SK-N-SH (cell line): ENCODE data around the gene BCAS3. TPM values are rescaled to one million over a fixed set of nuclear protein-coding genes. Genes with fewer than 3 reads are reported as not detected.

Source experiments
- CTCF ChIA-PET: fragments of 300-600, 350-600 bp; formaldehyde crosslinking; extraction: SDS; loops from one replicate; lab custom pipeline; 2021; lab: Yijun Ruan, JAX
- POLR2A ChIA-PET: fragments of 350-600 bp; sonication (Branson Sonifier 250); formaldehyde crosslinking; extraction: SDS; loops from one replicate; lab custom pipeline; 2020; ENCODE audit warnings: antibody characterized with exemption, inconsistent platforms; lab: Yijun Ruan, JAX
- DNase-seq: peaks from one replicate; pipeline ENCODE4 v3.0.0; 2012
- H2AFZ ChIP-seq: fragments of 200-600 bp; sonication (generic); 2 replicates; pipeline ENCODE4 v1.8.1; 2016; ENCODE audit warnings: antibody characterized with exemption, mild to moderate bottlenecking, low read depth
- H3F3A ChIP-seq: fragments of 200-600 bp; sonication (generic); replicated peaks from 2 replicates; pipeline ENCODE3; 2016; ENCODE audit warnings: antibody characterized with exemption, mild to moderate bottlenecking; ENCODE audit not compliant: insufficient read depth
- H3K27ac ChIP-seq, 2 experiments: fragments of 200-500 bp in 1 of 2; fragments of 200-600 bp in 1 of 2; sonication (Bioruptor generic) in 1 of 2; sonication (generic), shearing (Covaris generic) in 1 of 2; 2 replicates each; pipeline versions ENCODE4 v1.5.1 to v1.6.1; 2014 to 2016; ENCODE audit warnings: low read depth in 2 of 2, inconsistent platforms in 1 of 2, low read length in 1 of 2, mild to moderate bottlenecking in 1 of 2, mixed read lengths in 1 of 2
- H3K27me3 ChIP-seq: fragments of 200-600 bp; sonication (generic), shearing (Covaris generic); 2 replicates; pipeline ENCODE4 v1.6.1; 2016; ENCODE audit warnings: mixed run types; ENCODE audit not compliant: insufficient read depth
- H3K36me3 ChIP-seq, 2 experiments: fragments of 200-500 bp in 1 of 2; fragments of 200-600 bp in 1 of 2; sonication (Bioruptor generic) in 1 of 2; sonication (generic) in 1 of 2; replicated peaks in 1 of 2; 2 replicates each; pipeline versions ENCODE3 to v1.5.1; 2014 to 2016; ENCODE audit warnings: low read length in 1 of 2, mild to moderate bottlenecking in 1 of 2; ENCODE audit not compliant: insufficient read depth in 2 of 2, control insufficient read depth in 1 of 2
- H3K4me1 ChIP-seq, 2 experiments: fragments of 200-500 bp in 1 of 2; fragments of 200-600 bp in 1 of 2; sonication (Bioruptor generic) in 1 of 2; sonication (generic), shearing (Covaris generic) in 1 of 2; 2 replicates each; pipeline versions ENCODE4 v1.5.1 to v1.6.1; 2014 to 2016; ENCODE audit warnings: low read depth in 1 of 2, low read length in 1 of 2, mixed run types in 1 of 2; ENCODE audit not compliant: insufficient read depth in 2 of 2, control insufficient read depth in 1 of 2
- H3K4me2 ChIP-seq: fragments of 200-600 bp; sonication (generic), shearing (Covaris generic); 2 replicates; pipeline ENCODE4 v1.6.1; 2017; ENCODE audit warnings: mixed run types
- H3K4me3 ChIP-seq, 2 experiments: fragments of 200-500 bp in 1 of 2; fragments of 200-600 bp in 1 of 2; sonication (Bioruptor generic) in 1 of 2; sonication (generic), shearing (Covaris generic) in 1 of 2; 2 replicates each; pipeline versions ENCODE4 v1.5.1 to v1.8.1; 2014 to 2016; ENCODE audit warnings: low read depth in 2 of 2, inconsistent platforms in 1 of 2, low read length in 1 of 2, mild to moderate bottlenecking in 1 of 2, mixed read lengths in 1 of 2, moderate library complexity in 1 of 2
- H3K79me2 ChIP-seq: fragments of 200-600 bp; sonication (generic); 2 replicates; pipeline ENCODE4 v1.8.1; 2017; ENCODE audit warnings: mild to moderate bottlenecking; ENCODE audit not compliant: insufficient read depth
- H3K9ac ChIP-seq: fragments of 200-600 bp; sonication (generic); 2 replicates; pipeline ENCODE4 v1.6.1; 2017; ENCODE audit warnings: mixed run types
- H3K9me2 ChIP-seq: fragments of 200-600 bp; sonication (generic); 2 replicates; pipeline ENCODE4 v1.6.1; 2017; ENCODE audit warnings: mixed run types
- H3K9me3 ChIP-seq: fragments of 200-600 bp; sonication (generic); 2 replicates; pipeline ENCODE4 v1.6.1; 2017; ENCODE audit warnings: mixed run types, mild to moderate bottlenecking, moderate library complexity
- H4K20me1 ChIP-seq: fragments of 200-600 bp; sonication (generic); 2 replicates; pipeline ENCODE4 v1.6.1; 2017; ENCODE audit warnings: mild to moderate bottlenecking, mixed run types; ENCODE audit not compliant: insufficient read depth
- CHD2 ChIP-seq: fragments of 150-350 bp; IDR thresholded peaks from 2 replicates; pipeline ENCODE4 v1.6.1; 2018; ENCODE audit warnings: low read length; ENCODE audit not compliant: partially characterized antibody
- ELF1 ChIP-seq: IDR thresholded peaks from 2 replicates; pipeline ENCODE4 v1.4.0; 2012
- EP300 ChIP-seq, 2 experiments: IDR thresholded peaks; 2 replicates each; pipeline versions ENCODE4 v1.4.0 to v1.6.1; 2012; ENCODE audit warnings: borderline replicate concordance in 1 of 2, low read depth in 1 of 2, low read length in 1 of 2
- FOXM1 ChIP-seq: IDR thresholded peaks from 2 replicates; pipeline ENCODE4 v1.4.0; 2012; ENCODE audit warnings: low read depth, mild to moderate bottlenecking
- GABPA ChIP-seq: IDR thresholded peaks from 2 replicates; pipeline ENCODE4 v1.4.0; 2012; ENCODE audit warnings: low read depth, mild to moderate bottlenecking
- JUND ChIP-seq: IDR thresholded peaks from 2 replicates; pipeline ENCODE4 v1.4.0; 2012
- MAX ChIP-seq: IDR thresholded peaks from 2 replicates; pipeline ENCODE4 v1.4.0; 2012; ENCODE audit warnings: low read depth
- MEF2A ChIP-seq: IDR thresholded peaks from 2 replicates; pipeline ENCODE4 v1.4.0; 2012; ENCODE audit warnings: low read depth, borderline replicate concordance
- NFIC ChIP-seq: IDR thresholded peaks from 2 replicates; pipeline ENCODE4 v1.4.0; 2012; ENCODE audit warnings: borderline replicate concordance
- POLR2AphosphoS5 ChIP-seq: IDR thresholded peaks from 2 replicates; pipeline ENCODE4 v1.6.1; 2012; ENCODE audit warnings: low read depth, low read length
- RAD21 ChIP-seq: IDR thresholded peaks from 2 replicates; pipeline ENCODE4 v1.6.1; 2012; ENCODE audit warnings: mild to moderate bottlenecking, low read length
- REST ChIP-seq: IDR thresholded peaks from 2 replicates; pipeline ENCODE4 v1.6.1; 2012; ENCODE audit warnings: mild to moderate bottlenecking, low read depth, low read length, moderate library complexity
- SIN3A ChIP-seq: IDR thresholded peaks from 2 replicates; pipeline ENCODE4 v1.6.1; 2012; ENCODE audit warnings: low read depth, mild to moderate bottlenecking, low read length, moderate library complexity, borderline replicate concordance
- SMC3 ChIP-seq: IDR thresholded peaks from 2 replicates; pipeline ENCODE4 v1.6.1; 2012; ENCODE audit warnings: low read depth, low read length, improper control_type of control experiment
- TAF1 ChIP-seq: IDR thresholded peaks from 2 replicates; pipeline ENCODE4 v1.6.1; 2012; ENCODE audit warnings: low read depth, mild to moderate bottlenecking, low read length, moderate library complexity, borderline replicate concordance
- YY1 ChIP-seq: IDR thresholded peaks from 2 replicates; pipeline ENCODE4 v1.4.0; 2012; ENCODE audit warnings: low read depth, mild to moderate bottlenecking
- WGBS: methylation state at CpG from one replicate; pipeline ENCODE4 v1.1.6; 2017; ENCODE audit warnings: low lambda C conversion rate; 5-methylcytosine and 5-hydroxymethylcytosine counted together
- polyA plus RNA-seq, 3 experiments: library from polyadenylated mRNA; depleted of rRNA; stranded (reverse); fragments of >200 nt; gene quantifications; 2 replicates each; pipeline ENCODE4 v1.2.3, GENCODE V29; 2012
- TF ChIP-seq, protein P1 (sequence below): IDR thresholded peaks from 2 replicates; pipeline ENCODE4 v1.4.0; 2012; ENCODE audit warnings: low read depth, borderline replicate concordance
- TF ChIP-seq, protein P2 (sequence below): IDR thresholded peaks from 2 replicates; pipeline ENCODE4 v1.4.0; 2012; ENCODE audit warnings: low read depth, borderline replicate concordance
- TF ChIP-seq, protein P3 (sequence below): fragments of 200-600 bp; sonication (generic); IDR thresholded peaks from 2 replicates; pipeline ENCODE4 v1.6.1; 2017; ENCODE audit warnings: antibody characterized with exemption, mild to moderate bottlenecking, moderate library complexity
- TF ChIP-seq, protein P4 (sequence below): fragments of 150-350 bp; IDR thresholded peaks from 2 replicates; pipeline ENCODE4 v1.6.1; 2016; ENCODE audit warnings: mild to moderate bottlenecking, low read depth, low read length

Gene BCAS3
- polyA plus RNA-seq, 1 of the 3 experiments (the other 2 are of a cell fraction): 5.9 TPM

DNA sequence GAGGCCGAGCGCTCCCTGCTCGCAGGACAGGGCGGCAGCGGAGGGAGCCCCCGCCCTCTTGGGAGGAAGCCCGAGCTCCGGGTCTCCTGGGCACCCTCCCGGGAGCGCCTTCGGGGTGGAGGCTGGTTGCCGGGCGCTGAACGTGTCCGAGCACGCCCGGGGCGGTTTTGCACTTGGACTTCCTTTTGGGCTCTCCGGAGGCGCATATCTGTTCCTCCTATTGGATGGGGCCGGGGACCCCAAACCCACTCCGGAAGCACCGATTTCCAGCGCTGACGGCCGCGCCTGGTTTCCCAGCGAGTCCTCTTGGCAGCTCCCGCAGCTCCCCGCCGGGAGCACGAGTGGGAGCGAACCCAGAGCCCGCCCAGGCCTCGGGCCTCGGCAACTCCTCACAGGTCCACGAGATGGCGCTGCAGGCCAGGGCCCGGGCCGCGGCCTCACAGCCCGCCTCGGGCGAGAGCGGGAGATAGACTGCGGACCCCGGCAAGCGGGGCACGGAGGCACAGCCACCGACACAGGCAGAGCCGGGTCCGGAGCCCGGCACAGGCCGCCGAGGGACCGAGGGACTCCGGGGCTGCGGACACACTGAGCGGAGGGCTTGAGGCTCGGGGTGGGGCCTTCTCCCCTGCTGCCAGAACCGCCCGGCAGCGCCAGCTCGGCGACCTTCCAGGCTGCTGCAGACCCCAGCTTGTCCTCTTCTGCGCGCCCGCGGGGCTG, 734.6 kb downstream of the BCAS3 start:
- peaks cover 39% of the 10 kb centered on the region for H3F3A ChIP-seq
- ChIA-PET POLR2A (interaction anchor here (0.7 to 1.9 kb wide), 13 partner anchors 11 to 691 kb away, joined by 3 to 12 read pairs (median 4); partner anchors contain the start of gene TBX2), CTCF (interaction anchor here (0.5 to 16.4 kb wide), 110 partner anchors 9 to 753 kb away, joined by 3 to 318 read pairs (median 4); partner anchors contain the start of genes BCAS3, BRIP1 and TBX2)
- peak overlapping the region; percentile 95 for H3K4me2 ChIP-seq
- H3K27ac ChIP-seq: peak overlapping the region; percentile 80 to 90
- no peaks in the 10 kb centered on the region for H3K27me3 ChIP-seq
- peaks cover 20 to 21% of the 10 kb centered on the region in 2 experiments for H3K36me3 ChIP-seq
- peaks cover 5% of the 10 kb centered on the region; the same call in 1 of the 2 replicates for H4K20me1 ChIP-seq
- no peaks in the 10 kb centered on the region for H3K9me2 ChIP-seq
- H3K4me3 ChIP-seq: peak overlapping the region; percentile 77 to 82
- H2AFZ ChIP-seq: peak overlapping the region; percentile 87
- peaks cover 12% of the 10 kb centered on the region for H3K79me2 ChIP-seq
- under 1% methylated on average over 36 of the region's 69 CpGs for WGBS
- peak; percentile 99 for DNase-seq
- no peaks in the 10 kb centered on the region for H3K9me3 ChIP-seq
- H3K9ac ChIP-seq: peak overlapping the region; percentile 84
- peaks cover 5 to 51% of the 10 kb centered on the region in 2 experiments; a peak in 2 of 4 replicates for H3K4me1 ChIP-seq
- TF ChIP-seq ELF1 (0 out of 2 replicates have a peak, but pooled peaks have one; percentile 5), JUND (no peak), SMC3 (peak; percentile 98), POLR2AphosphoS5 (peak; percentile 68; the same call in 1 of the 2 replicates), GABPA (peak; percentile 22; the same call in 1 of the 2 replicates), FOXM1 (peak; percentile 63; the same call in 1 of the 2 replicates), MEF2A (peak; percentile 42; the same call in 1 of the 2 replicates), TAF1 (peak; percentile 55; the same call in 1 of the 2 replicates), CHD2 (peak; percentile 68), NFIC (peak; percentile 34; the same call in 1 of the 2 replicates), YY1 (no peak), RAD21 (peak; percentile 96), EP300 (IDR thresholded peaks at IDR 0.05; ENCODE audit: borderline replicate concordance in 1 of 2, low read depth in 1 of 2, low read length in 1 of 2) (no peak; a peak in 1 of 4 replicates), MAX (peak; percentile 52; the same call in 1 of the 2 replicates), SIN3A (peak; percentile 9; the same call in 1 of the 2 replicates), REST (peak; percentile 36; the same call in 1 of the 2 replicates)
- TF ChIP-seq, protein P1, sequence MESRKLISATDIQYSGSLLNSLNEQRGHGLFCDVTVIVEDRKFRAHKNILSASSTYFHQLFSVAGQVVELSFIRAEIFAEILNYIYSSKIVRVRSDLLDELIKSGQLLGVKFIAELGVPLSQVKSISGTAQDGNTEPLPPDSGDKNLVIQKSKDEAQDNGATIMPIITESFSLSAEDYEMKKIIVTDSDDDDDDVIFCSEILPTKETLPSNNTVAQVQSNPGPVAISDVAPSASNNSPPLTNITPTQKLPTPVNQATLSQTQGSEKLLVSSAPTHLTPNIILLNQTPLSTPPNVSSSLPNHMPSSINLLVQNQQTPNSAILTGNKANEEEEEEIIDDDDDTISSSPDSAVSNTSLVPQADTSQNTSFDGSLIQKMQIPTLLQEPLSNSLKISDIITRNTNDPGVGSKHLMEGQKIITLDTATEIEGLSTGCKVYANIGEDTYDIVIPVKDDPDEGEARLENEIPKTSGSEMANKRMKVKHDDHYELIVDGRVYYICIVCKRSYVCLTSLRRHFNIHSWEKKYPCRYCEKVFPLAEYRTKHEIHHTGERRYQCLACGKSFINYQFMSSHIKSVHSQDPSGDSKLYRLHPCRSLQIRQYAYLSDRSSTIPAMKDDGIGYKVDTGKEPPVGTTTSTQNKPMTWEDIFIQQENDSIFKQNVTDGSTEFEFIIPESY: no peak; the same call in 1 of the 2 replicates
- TF ChIP-seq, protein P2, sequence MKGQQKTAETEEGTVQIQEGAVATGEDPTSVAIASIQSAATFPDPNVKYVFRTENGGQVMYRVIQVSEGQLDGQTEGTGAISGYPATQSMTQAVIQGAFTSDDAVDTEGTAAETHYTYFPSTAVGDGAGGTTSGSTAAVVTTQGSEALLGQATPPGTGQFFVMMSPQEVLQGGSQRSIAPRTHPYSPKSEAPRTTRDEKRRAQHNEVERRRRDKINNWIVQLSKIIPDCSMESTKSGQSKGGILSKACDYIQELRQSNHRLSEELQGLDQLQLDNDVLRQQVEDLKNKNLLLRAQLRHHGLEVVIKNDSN: no peak
- TF ChIP-seq, protein P3, sequence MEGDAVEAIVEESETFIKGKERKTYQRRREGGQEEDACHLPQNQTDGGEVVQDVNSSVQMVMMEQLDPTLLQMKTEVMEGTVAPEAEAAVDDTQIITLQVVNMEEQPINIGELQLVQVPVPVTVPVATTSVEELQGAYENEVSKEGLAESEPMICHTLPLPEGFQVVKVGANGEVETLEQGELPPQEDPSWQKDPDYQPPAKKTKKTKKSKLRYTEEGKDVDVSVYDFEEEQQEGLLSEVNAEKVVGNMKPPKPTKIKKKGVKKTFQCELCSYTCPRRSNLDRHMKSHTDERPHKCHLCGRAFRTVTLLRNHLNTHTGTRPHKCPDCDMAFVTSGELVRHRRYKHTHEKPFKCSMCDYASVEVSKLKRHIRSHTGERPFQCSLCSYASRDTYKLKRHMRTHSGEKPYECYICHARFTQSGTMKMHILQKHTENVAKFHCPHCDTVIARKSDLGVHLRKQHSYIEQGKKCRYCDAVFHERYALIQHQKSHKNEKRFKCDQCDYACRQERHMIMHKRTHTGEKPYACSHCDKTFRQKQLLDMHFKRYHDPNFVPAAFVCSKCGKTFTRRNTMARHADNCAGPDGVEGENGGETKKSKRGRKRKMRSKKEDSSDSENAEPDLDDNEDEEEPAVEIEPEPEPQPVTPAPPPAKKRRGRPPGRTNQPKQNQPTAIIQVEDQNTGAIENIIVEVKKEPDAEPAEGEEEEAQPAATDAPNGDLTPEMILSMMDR: peak; percentile 98
- TF ChIP-seq, protein P4, sequence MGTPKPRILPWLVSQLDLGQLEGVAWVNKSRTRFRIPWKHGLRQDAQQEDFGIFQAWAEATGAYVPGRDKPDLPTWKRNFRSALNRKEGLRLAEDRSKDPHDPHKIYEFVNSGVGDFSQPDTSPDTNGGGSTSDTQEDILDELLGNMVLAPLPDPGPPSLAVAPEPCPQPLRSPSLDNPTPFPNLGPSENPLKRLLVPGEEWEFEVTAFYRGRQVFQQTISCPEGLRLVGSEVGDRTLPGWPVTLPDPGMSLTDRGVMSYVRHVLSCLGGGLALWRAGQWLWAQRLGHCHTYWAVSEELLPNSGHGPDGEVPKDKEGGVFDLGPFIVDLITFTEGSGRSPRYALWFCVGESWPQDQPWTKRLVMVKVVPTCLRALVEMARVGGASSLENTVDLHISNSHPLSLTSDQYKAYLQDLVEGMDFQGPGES: no peak
